ENCODE results near the gene CCDC47. TPM values are rescaled to one million over a fixed set of nuclear protein-coding genes. Genes with fewer than 3 reads are reported as not detected.

CCDC47 gene
- total RNA-seq, 1 donor from 2014 or later, result 65.2 TPM

DNA sequence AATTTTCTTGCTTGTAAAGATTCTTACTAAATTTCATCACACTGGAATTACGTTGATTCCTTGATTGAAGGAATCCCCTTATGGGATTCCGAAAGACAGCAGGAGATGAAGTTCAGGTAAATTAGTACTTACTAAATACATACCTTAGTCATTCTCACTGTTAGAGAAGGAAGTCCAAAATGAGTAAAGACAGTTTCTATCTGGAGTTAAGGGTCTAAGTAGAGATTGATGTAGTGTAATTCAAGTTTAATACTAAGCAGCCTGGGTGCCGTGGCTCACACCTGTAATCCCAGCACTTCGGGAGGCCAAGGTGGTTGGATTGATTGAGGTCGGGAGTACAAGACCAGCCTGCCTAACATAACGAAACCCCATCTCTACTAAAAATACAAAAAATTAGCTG, 10.1 kb upstream of the CCDC47 start:
- Mint-ChIP-seq H3K27ac (peak overlapping the region; percentile 83), H3K4me3 (ENCODE audit: low read depth) (no peak overlapping the region), H3K27me3 (no peaks in the 10 kb centered on the region), H3K36me3 (ENCODE audit: insufficient read depth) (peaks cover 13% of the 10 kb centered on the region), H3K4me1 (ENCODE audit: low read depth) (peaks cover 1% of the 10 kb centered on the region), H3K9me3 (ENCODE audit: low read depth) (no peaks in the 10 kb centered on the region)
- TF ChIP-seq, protein P1, sequence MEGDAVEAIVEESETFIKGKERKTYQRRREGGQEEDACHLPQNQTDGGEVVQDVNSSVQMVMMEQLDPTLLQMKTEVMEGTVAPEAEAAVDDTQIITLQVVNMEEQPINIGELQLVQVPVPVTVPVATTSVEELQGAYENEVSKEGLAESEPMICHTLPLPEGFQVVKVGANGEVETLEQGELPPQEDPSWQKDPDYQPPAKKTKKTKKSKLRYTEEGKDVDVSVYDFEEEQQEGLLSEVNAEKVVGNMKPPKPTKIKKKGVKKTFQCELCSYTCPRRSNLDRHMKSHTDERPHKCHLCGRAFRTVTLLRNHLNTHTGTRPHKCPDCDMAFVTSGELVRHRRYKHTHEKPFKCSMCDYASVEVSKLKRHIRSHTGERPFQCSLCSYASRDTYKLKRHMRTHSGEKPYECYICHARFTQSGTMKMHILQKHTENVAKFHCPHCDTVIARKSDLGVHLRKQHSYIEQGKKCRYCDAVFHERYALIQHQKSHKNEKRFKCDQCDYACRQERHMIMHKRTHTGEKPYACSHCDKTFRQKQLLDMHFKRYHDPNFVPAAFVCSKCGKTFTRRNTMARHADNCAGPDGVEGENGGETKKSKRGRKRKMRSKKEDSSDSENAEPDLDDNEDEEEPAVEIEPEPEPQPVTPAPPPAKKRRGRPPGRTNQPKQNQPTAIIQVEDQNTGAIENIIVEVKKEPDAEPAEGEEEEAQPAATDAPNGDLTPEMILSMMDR (IDR thresholded peaks at IDR 0.05; ENCODE audit: unreplicated experiment), result no peak
- no peak for DNase-seq (ENCODE audit: low spot score, unreplicated experiment)

- TF ChIP-seq, protein P1 (IDR thresholded peaks at IDR 0.05; ENCODE audit: unreplicated experiment), result no peak
- H3K27ac Mint-ChIP-seq, result no peak overlapping the region
- peaks cover 10% of the 10 kb centered on the region for H3K36me3 Mint-ChIP-seq (ENCODE audit: insufficient read depth)
- H3K9me3 Mint-ChIP-seq (ENCODE audit: low read depth), result no peaks in the 10 kb centered on the region
- peaks cover 6% of the 10 kb centered on the region for H3K4me1 Mint-ChIP-seq (ENCODE audit: low read depth)
- H3K4me3 Mint-ChIP-seq (ENCODE audit: low read depth), result no peak overlapping the region
- no peaks in the 10 kb centered on the region for H3K27me3 Mint-ChIP-seq
- no peak for DNase-seq (ENCODE audit: low spot score, unreplicated experiment)
These were observed 7.5 kb upstream of the CCDC47 start for GRCh38 chr17:63780928-63781327.

DNA sequence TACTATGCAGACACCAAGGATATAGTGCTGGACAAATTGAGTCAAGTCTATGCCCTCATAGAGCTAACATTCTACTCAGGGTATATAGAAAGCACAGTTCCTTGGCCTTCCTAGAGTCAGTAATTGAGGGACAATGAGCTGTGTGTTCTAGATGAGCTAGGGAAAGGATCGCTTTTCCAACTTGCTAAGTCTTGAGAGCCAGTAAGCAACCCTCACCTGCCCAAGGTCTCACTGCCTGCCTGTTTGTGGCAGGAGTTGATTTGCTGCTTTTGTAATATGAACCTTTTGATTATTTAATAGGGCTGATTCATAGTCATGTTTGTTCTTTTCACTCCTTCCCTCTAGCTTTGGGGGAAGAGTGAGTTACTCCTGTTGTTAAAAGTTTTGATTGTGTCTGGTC, 7.1 kb upstream of the CCDC47 start:
- TF ChIP-seq, protein P1 (IDR thresholded peaks at IDR 0.05; ENCODE audit: unreplicated experiment), result no peak
- DNase-seq (ENCODE audit: low spot score, unreplicated experiment), result no peak
- Mint-ChIP-seq H3K4me1 (ENCODE audit: low read depth) (peaks cover 7% of the 10 kb centered on the region), H3K27ac (no peak overlapping the region), H3K9me3 (ENCODE audit: low read depth) (no peaks in the 10 kb centered on the region), H3K4me3 (ENCODE audit: low read depth) (no peak overlapping the region), H3K27me3 (no peaks in the 10 kb centered on the region), H3K36me3 (ENCODE audit: insufficient read depth) (peaks cover 10% of the 10 kb centered on the region)

GRCh38 chr17:63775420-63775819, 2.0 kb upstream of the CCDC47 start:
- Mint-ChIP-seq H3K27ac (peak overlapping the region; percentile 100), H3K4me3 (ENCODE audit: low read depth) (peak overlapping the region; percentile 98), H3K27me3 (no peaks in the 10 kb centered on the region), H3K36me3 (ENCODE audit: insufficient read depth) (peaks cover 5% of the 10 kb centered on the region), H3K4me1 (ENCODE audit: low read depth) (peaks cover 20% of the 10 kb centered on the region), H3K9me3 (ENCODE audit: low read depth) (no peaks in the 10 kb centered on the region)
- no peak for DNase-seq (ENCODE audit: low spot score, unreplicated experiment)
- TF ChIP-seq, protein P1 (IDR thresholded peaks at IDR 0.05; ENCODE audit: unreplicated experiment), result no peak

GRCh38 chr17:63774969-63775265, 1.5 kb upstream of the CCDC47 start:
- no peaks in the 10 kb centered on the region for H3K9me3 Mint-ChIP-seq (ENCODE audit: low read depth)
- TF ChIP-seq, protein P1 (IDR thresholded peaks at IDR 0.05; ENCODE audit: unreplicated experiment), result no peak
- H3K4me3 Mint-ChIP-seq (ENCODE audit: low read depth), result peak overlapping the region; percentile 98
- DNase-seq (ENCODE audit: low spot score, unreplicated experiment), result no peak
- peak overlapping the region; percentile 100 for H3K27ac Mint-ChIP-seq
- H3K36me3 Mint-ChIP-seq (ENCODE audit: insufficient read depth), result peaks cover 7% of the 10 kb centered on the region
- peaks cover 21% of the 10 kb centered on the region for H3K4me1 Mint-ChIP-seq (ENCODE audit: low read depth)
- H3K27me3 Mint-ChIP-seq, result no peaks in the 10 kb centered on the region
